ENCODE data around the gene ORC3. TPM values are rescaled to one million over a fixed set of nuclear protein-coding genes. Genes with fewer than 3 reads are reported as not detected.

ORC3 gene
- total RNA-seq, 1 experiment from 2014 or later, result 25.7 TPM

GRCh38 chr6:87590417-87590880, 514 bp downstream of the ORC3 start:
- no peaks in the 10 kb centered on the region for H4K20me1 ChIP-seq (ENCODE audit: low read length)
- DNase-seq (no peak), ATAC-seq (no peak)
- peaks cover 5% of the 10 kb centered on the region; the same call in 1 of the 2 replicates for H3K36me3 ChIP-seq (ENCODE audit: low read depth, low read length)
- H3F3A ChIP-seq (ENCODE audit: low read length, unreplicated experiment), result no peaks in the 10 kb centered on the region
- ChIA-PET CTCF (no interaction called here), POLR2A (ENCODE audit: unreplicated experiment) (no interaction called here)
- intact Hi-C loops (cut with micrococcal nuclease), result loop anchor here (2.0 to 5.0 kb wide), 2 partner anchors 110 to 1277 kb away; no protein-coding TSS in a partner anchor
- no peak for TF ChIP-seq EZH2 (IDR thresholded peaks at IDR 0.05; ENCODE audit: low read length, unreplicated experiment)
- TF ChIP-seq CTCF (conservative IDR thresholded peaks at IDR 0.05; ENCODE audit: low read depth, low read length), result no peak
- no peak for TF ChIP-seq EZH2phosphoT487 (IDR thresholded peaks at IDR 0.05; ENCODE audit: borderline replicate concordance, low read length)
- H3K27ac ChIP-seq (ENCODE audit: low read length), result peak overlapping the region; percentile 34
- no peaks in the 10 kb centered on the region for H3K9me2 ChIP-seq (replicated peaks; ENCODE audit: low read length)
- H3K4me1 ChIP-seq (ENCODE audit: insufficient read depth, low read length), result peaks cover 21% of the 10 kb centered on the region
- no peaks in the 10 kb centered on the region for H3K9me3 ChIP-seq (ENCODE audit: low read length)
- peak overlapping the region; percentile 94 for H3K4me2 ChIP-seq (ENCODE audit: low read length)
- H3K4me3 ChIP-seq (ENCODE audit: low read length), result peak overlapping the region; percentile 96
- H3K79me2 ChIP-seq (ENCODE audit: low read length), result peaks cover 78% of the 10 kb centered on the region
- no peaks in the 10 kb centered on the region for H3K27me3 ChIP-seq (ENCODE audit: low read length)
- peak overlapping the region; percentile 94 for H3K9ac ChIP-seq (ENCODE audit: low read length)
- H2AFZ ChIP-seq (ENCODE audit: low read length), result peak overlapping the region; percentile 85
- BruUV-seq (replicated peaks), result TSS peak; percentile 88

DNA sequence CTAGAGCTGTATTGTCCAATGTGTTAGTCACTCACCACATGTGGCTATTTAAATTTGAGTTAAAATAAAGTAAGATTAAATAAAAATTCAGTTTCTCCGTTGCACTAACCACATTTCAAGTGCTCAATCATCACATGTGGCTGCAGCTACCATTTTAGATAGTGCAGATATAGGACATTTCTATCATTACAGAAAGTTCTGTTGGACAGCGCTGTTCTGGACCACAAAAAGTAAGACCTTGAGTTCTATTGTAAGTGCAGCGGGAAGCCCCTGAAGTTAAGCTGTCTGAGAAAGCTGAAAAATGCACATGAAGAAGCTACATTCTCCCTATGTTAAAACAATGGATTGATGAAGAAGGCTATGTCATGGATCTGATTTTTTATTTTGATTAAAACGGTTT, 1.1 kb downstream of the ORC3 start:
- Histone ChIP-seq H3K79me2 (ENCODE audit: low read length) (peaks cover 75% of the 10 kb centered on the region), H3K36me3 (ENCODE audit: low read depth, low read length) (peaks cover 5% of the 10 kb centered on the region; the same call in 1 of the 2 replicates), H3K4me2 (ENCODE audit: low read length) (peak overlapping the region; percentile 94), H3K4me1 (ENCODE audit: insufficient read depth, low read length) (peaks cover 21% of the 10 kb centered on the region), H3K4me3 (ENCODE audit: low read length) (peak overlapping the region; percentile 96), H3K27me3 (ENCODE audit: low read length) (no peaks in the 10 kb centered on the region), H3K9me2 (replicated peaks; ENCODE audit: low read length) (no peaks in the 10 kb centered on the region), H3F3A (ENCODE audit: low read length, unreplicated experiment) (no peaks in the 10 kb centered on the region), H3K9me3 (ENCODE audit: low read length) (no peaks in the 10 kb centered on the region), H2AFZ (ENCODE audit: low read length) (no peak overlapping the region), H4K20me1 (ENCODE audit: low read length) (no peaks in the 10 kb centered on the region), H3K27ac (ENCODE audit: low read length) (no peak overlapping the region), H3K9ac (ENCODE audit: low read length) (peak overlapping the region; percentile 94)
- POLR2A ChIA-PET (ENCODE audit: unreplicated experiment), result no interaction called here
- TF ChIP-seq EZH2phosphoT487 (IDR thresholded peaks at IDR 0.05; ENCODE audit: borderline replicate concordance, low read length) (no peak), CTCF (conservative IDR thresholded peaks at IDR 0.05; ENCODE audit: low read depth, low read length) (no peak), EZH2 (IDR thresholded peaks at IDR 0.05; ENCODE audit: low read length, unreplicated experiment) (no peak)
- no peak for DNase-seq
- CTCF ChIA-PET, result no interaction called here
- intact Hi-C loops (cut with micrococcal nuclease), result loop anchor here (2.0 to 5.0 kb wide), 2 partner anchors 110 to 1276 kb away; no protein-coding TSS in a partner anchor
- no peak for ATAC-seq
- no TSS peak for BruUV-seq (replicated peaks)

- no TSS peak for BruUV-seq (replicated peaks)
- Histone ChIP-seq H3K9ac (ENCODE audit: low read length) (no peak overlapping the region), H4K20me1 (ENCODE audit: low read length) (no peaks in the 10 kb centered on the region), H3K4me1 (ENCODE audit: insufficient read depth, low read length) (no peaks in the 10 kb centered on the region), H3K9me3 (ENCODE audit: low read length) (no peaks in the 10 kb centered on the region), H3K79me2 (ENCODE audit: low read length) (no peaks in the 10 kb centered on the region), H3F3A (ENCODE audit: low read length, unreplicated experiment) (no peaks in the 10 kb centered on the region), H2AFZ (ENCODE audit: low read length) (no peak overlapping the region), H3K27me3 (ENCODE audit: low read length) (no peaks in the 10 kb centered on the region), H3K36me3 (ENCODE audit: low read depth, low read length) (0 out of 2 replicates have a peak, but pooled peaks cover 3% of the 10 kb centered on the region), H3K27ac (ENCODE audit: low read length) (no peak overlapping the region), H3K4me2 (ENCODE audit: low read length) (no peak overlapping the region), H3K4me3 (ENCODE audit: low read length) (no peak overlapping the region), H3K9me2 (replicated peaks; ENCODE audit: low read length) (no peaks in the 10 kb centered on the region)
- ChIA-PET CTCF (no interaction called here), POLR2A (ENCODE audit: unreplicated experiment) (no interaction called here)
- DNase-seq, result no peak
- intact Hi-C loops (cut with micrococcal nuclease), result loop anchor here (10.0 kb wide), 1 partner anchor 196 kb away; the partner anchor contains the start of gene CFAP206
- no peak for ATAC-seq
- TF ChIP-seq CTCF (conservative IDR thresholded peaks at IDR 0.05; ENCODE audit: low read depth, low read length) (no peak), EZH2phosphoT487 (IDR thresholded peaks at IDR 0.05; ENCODE audit: borderline replicate concordance, low read length) (no peak), EZH2 (IDR thresholded peaks at IDR 0.05; ENCODE audit: low read length, unreplicated experiment) (no peak)
Measured at GRCh38 chr6:87600576-87600975, 10.6 kb downstream of the ORC3 start.

Measured in PC-3 (cell line).